HepG2 (cell line): Measurements from ENCODE around the gene SLC6A7. TPM values are rescaled to one million over a fixed set of nuclear protein-coding genes. Genes with fewer than 3 reads are reported as not detected.

ENCODE experiments used
- ATAC-seq: fragments of 200-7000 bp; cut with Tn5 transposase; 3 replicates; pipeline ENCODE4 v1.9.1; 2020; ENCODE audit warnings: mild to moderate bottlenecking, moderate library complexity
- BruUV-seq: library from RNA; stranded (reverse); fragments of 400-500 nt; replicated peaks from 2 replicates; lab custom pipeline; 2021; lab: Mats Ljungman, UMichigan
- CTCF ChIA-PET: fragments of 300-600 bp; formaldehyde crosslinking; extraction: SDS; loops from one replicate; lab custom pipeline; 2021; ENCODE audit warnings: low total read pairs, inconsistent platforms, low intra/inter-chr PET ratio; lab: Yijun Ruan, JAX
- POLR2A ChIA-PET: fragments of 350-600 bp; sonication (Branson Sonifier 250); formaldehyde crosslinking; loops from one replicate; lab custom pipeline; 2020; ENCODE audit warnings: antibody characterized with exemption, inconsistent platforms; lab: Yijun Ruan, JAX
- DNase-seq: peaks from one replicate; pipeline ENCODE4 v3.0.0-alpha.2; 2015; ENCODE audit warnings: low spot score
- FAIRE-seq: peaks from 3 replicates; lab custom pipeline; 2011; peaks lifted over from hg19 to GRCh38; lab: Jason Lieb, UNC
- H2AFZ ChIP-seq: one replicate; pipeline ENCODE4 v1.6.1; 2011; ENCODE audit warnings: low read length, inconsistent platforms
- H3K27ac ChIP-seq: fragments of 300-600 bp; 3 replicates; pipeline ENCODE4 v1.8.0; 2011; ENCODE audit warnings: mixed run types, mild to moderate bottlenecking, mixed read lengths, low read length, inconsistent platforms; ENCODE audit not compliant: insufficient read depth; ENCODE audit errors: extremely low read length
- H3K27me3 ChIP-seq, 2 experiments: fragments of 200-600 bp in 1 of 2; 2 replicates in 1 of 2; 3 replicates in 1 of 2; pipeline versions ENCODE4 v1.6.0 to v1.8.0; 2011; ENCODE audit warnings: low read length in 2 of 2, mild to moderate bottlenecking in 2 of 2, moderate library complexity in 2 of 2, inconsistent platforms in 1 of 2; ENCODE audit not compliant: insufficient read depth in 2 of 2, control insufficient read depth in 1 of 2
- H3K36me3 ChIP-seq, 2 experiments: fragments of 200-600 bp in 1 of 2; replicated peaks in 1 of 2; 2 replicates in 1 of 2; 3 replicates in 1 of 2; pipeline versions ENCODE4 v1.5.1 to v1.8.0; 2011; ENCODE audit warnings: low read length in 2 of 2, inconsistent platforms in 1 of 2; ENCODE audit not compliant: insufficient read depth in 2 of 2, control insufficient read depth in 1 of 2
- H3K4me1 ChIP-seq: 2 replicates; pipeline ENCODE4 v1.5.1; 2012; ENCODE audit warnings: low read length, inconsistent platforms; ENCODE audit not compliant: insufficient read depth
- H3K4me2 ChIP-seq: 2 replicates; pipeline ENCODE4 v1.6.0; 2011; ENCODE audit warnings: low read depth, low read length, inconsistent platforms
- H3K4me3 ChIP-seq, 3 experiments: fragments of 200-600 bp in 1 of 3; sonication (generic), shearing (Covaris generic) in 1 of 3; replicated peaks in 1 of 3; 2 replicates each; pipeline ENCODE4 v1.5.1; 2011 to 2016; ENCODE audit warnings: low read length in 3 of 3, inconsistent platforms in 2 of 3, low read depth in 2 of 3, mild to moderate bottlenecking in 2 of 3, control low read depth in 1 of 3, mixed read lengths in 1 of 3; ENCODE audit not compliant: insufficient read depth in 1 of 3
- H3K79me2 ChIP-seq: one replicate; pipeline ENCODE4 v1.6.1; 2011; ENCODE audit warnings: low read length, inconsistent platforms; ENCODE audit not compliant: insufficient read depth
- H3K9ac ChIP-seq: 2 replicates; pipeline ENCODE4 v1.6.0; 2011; ENCODE audit warnings: mild to moderate bottlenecking, low read depth, low read length, inconsistent platforms; ENCODE audit not compliant: insufficient read depth
- H3K9me3 ChIP-seq: 2 replicates; pipeline ENCODE4 v1.5.1; 2012; ENCODE audit warnings: mild to moderate bottlenecking, low read length
- H4K20me1 ChIP-seq: 2 replicates; pipeline ENCODE4 v1.6.0; 2011; ENCODE audit warnings: inconsistent platforms, mild to moderate bottlenecking, low read length, moderate library complexity; ENCODE audit not compliant: insufficient read depth
- ARID4A ChIP-seq: sonication (generic); formaldehyde crosslinking; IDR thresholded peaks from 2 replicates; pipeline ENCODE4 v1.5.0; 2020; ENCODE audit warnings: mild to moderate bottlenecking, missing genetic modification reagents, borderline replicate concordance
- CEBPB ChIP-seq: IDR thresholded peaks from 2 replicates; pipeline ENCODE4 v1.6.1; 2011; ENCODE audit warnings: low read depth, low read length, improper control_type of control experiment, borderline replicate concordance
- PCBP2 ChIP-seq: fragments of 200-400 bp; formaldehyde crosslinking; optimal IDR thresholded peaks from 2 replicates; pipeline ENCODE3; 2018; ENCODE audit warnings: low read length, low read depth; ENCODE audit not compliant: poor library complexity, severe bottlenecking
- PTBP1 ChIP-seq: fragments of 200-400 bp; formaldehyde crosslinking; IDR thresholded peaks from 2 replicates; pipeline ENCODE4 v1.6.1; 2018; ENCODE audit warnings: low read length, low read depth; ENCODE audit not compliant: poor library complexity, severe bottlenecking
- SYNCRIP ChIP-seq: fragments of 200-400 bp; formaldehyde crosslinking; IDR thresholded peaks from 2 replicates; pipeline ENCODE4 v1.6.1; 2018; ENCODE audit warnings: mild to moderate bottlenecking, low read depth, low read length; ENCODE audit not compliant: insufficient read depth
- ZNF484 ChIP-seq: sonication (generic); formaldehyde crosslinking; IDR thresholded peaks from 2 replicates; pipeline ENCODE4 v1.5.1; 2020; ENCODE audit warnings: mild to moderate bottlenecking, low read depth, missing genetic modification reagents, borderline replicate concordance
- WGBS: methylation state at CpG from one replicate; pipeline ENCODE4 v1.1.6; 2017; ENCODE audit warnings: low lambda C conversion rate; 5-methylcytosine and 5-hydroxymethylcytosine counted together
- in situ Hi-C: cut with HindIII; loops from 2 replicates; pipeline ENCODE4 v1.10.0; 2017; ENCODE audit warnings: low pct_unique_long_range_greater_than_20kb; ENCODE audit not compliant: extremely low pct_ligation_motif_present
- intact Hi-C: fragments of 100-400 bp; cut with micrococcal nuclease; formaldehyde crosslinking; loops from one replicate; pipeline ENCODE4 v1.10.0; 2022; ENCODE audit not compliant: unreplicated experiment
- polyA plus RNA-seq, 8 experiments: library from polyadenylated mRNA; depleted of rRNA in 3 of 8; stranded (reverse) in 7 of 8; unstranded in 1 of 8; fragments of >200 nt; fragmentation: Illumina TruSeq in 4 of 8; extraction: Trizol in 4 of 8; gene quantifications; 2 replicates each; pipeline versions ENCODE4 v1.2.1 to v1.2.3, GENCODE V29; 2011 to 2016; ENCODE audit warnings: low read depth in 4 of 8, missing spikeins in 1 of 8, mixed read lengths in 1 of 8; ENCODE audit not compliant: insufficient read depth in 1 of 8
- total RNA-seq, 5 experiments: library from RNA; depleted of rRNA; stranded (reverse); fragments of >200 nt; fragmentation: Illumina TruSeq; extraction: Trizol; gene quantifications; 2 replicates each; pipeline ENCODE4 v1.2.3, GENCODE V29; 2016; ENCODE audit warnings: low read depth in 1 of 5

The SLC6A7 gene
- total and polyA plus RNA-seq, 2 of the 13 experiments (the other 11 are each of a cell fraction or from before 2014, with no cell fraction given), result not detected

DNA sequence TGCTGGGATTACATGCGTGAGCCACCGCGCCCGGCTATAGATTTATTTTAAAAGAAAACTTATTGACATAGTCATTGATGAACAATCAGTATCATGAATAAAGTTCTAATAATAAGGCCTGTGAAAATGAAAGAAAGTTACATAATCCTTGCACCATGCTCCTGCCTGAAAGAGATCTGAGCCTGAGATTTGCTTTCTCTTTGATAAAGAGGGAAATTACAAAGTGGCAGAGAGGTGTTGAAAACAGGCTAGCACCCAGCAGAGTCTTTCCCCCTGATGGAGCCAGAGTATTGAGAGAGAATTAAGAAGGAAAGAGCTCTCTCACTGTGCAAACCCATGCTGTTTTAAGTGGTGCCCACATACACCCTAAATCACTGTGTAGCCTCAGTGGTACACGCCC lies 37.2 kb downstream of the SLC6A7 start (continued):
- no peak for TF ChIP-seq PCBP2
- TF ChIP-seq ARID4A (CRISPR knock-in tag), result no peak
- TF ChIP-seq ZNF484 (CRISPR knock-in tag), result no peak

GRCh38 chr5:150227606-150228273 lies 37.9 kb downstream of the SLC6A7 start:
- ATAC-seq (no peak), DNase-seq (no peak), FAIRE-seq (no peak)
- BruUV-seq, result no TSS peak
- Histone ChIP-seq H2AFZ (no peak overlapping the region), H3K36me3 (no peaks in the 10 kb centered on the region), H3K4me3 (no peak overlapping the region), H3K4me1 (no peaks in the 10 kb centered on the region), H4K20me1 (no peaks in the 10 kb centered on the region), H3K27ac (no peak overlapping the region), H3K9me3 (no peaks in the 10 kb centered on the region), H3K9ac (no peak overlapping the region), H3K79me2 (no peaks in the 10 kb centered on the region), H3K4me2 (no peak overlapping the region), H3K27me3 (peaks cover 1 to 16% of the 10 kb centered on the region in 2 experiments; a peak in 3 of 5 replicates)
- TF ChIP-seq CEBPB (peak; percentile 36; the same call in 1 of the 2 replicates), PTBP1 (no peak), SYNCRIP (no peak)
- ChIA-PET CTCF (no interaction called here), POLR2A (no interaction called here)
- in situ Hi-C loops (no loop called here), intact Hi-C loops (no loop called here)
- WGBS, result 17% methylated on average over 9 of the region's 11 CpGs
